H9 (cell line): ENCODE data around the gene WLS. TPM values are rescaled to one million over a fixed set of nuclear protein-coding genes. Genes with fewer than 3 reads are reported as not detected.

ENCODE experiments used
- DNase-seq: peaks from one replicate; pipeline ENCODE4 v3.0.0-alpha.2; 2017
- H2AFZ ChIP-seq: one replicate; pipeline ENCODE4 v1.6.1; 2013; ENCODE audit warnings: mild to moderate bottlenecking, low read length, control low read depth, moderate library complexity
- H2AK5ac ChIP-seq: 2 replicates; pipeline ENCODE4 v1.6.1; 2013; ENCODE audit warnings: low read length, control low read depth, mixed read lengths; ENCODE audit not compliant: insufficient read length
- H2BK120ac ChIP-seq: one replicate; pipeline ENCODE4 v1.6.1; 2013; ENCODE audit warnings: low read depth, mild to moderate bottlenecking, low read length, control low read depth, inconsistent platforms; ENCODE audit not compliant: poor library complexity, severe bottlenecking
- H2BK12ac ChIP-seq: 2 replicates; pipeline ENCODE4 v1.6.1; 2013; ENCODE audit warnings: low read length, control low read depth, mixed read lengths, low read depth; ENCODE audit not compliant: insufficient read length
- H2BK15ac ChIP-seq: 2 replicates; pipeline ENCODE4 v1.6.1; 2013; ENCODE audit warnings: low read depth, low read length, control low read depth
- H2BK20ac ChIP-seq: one replicate; pipeline ENCODE4 v1.6.1; 2013; ENCODE audit warnings: low read depth, mild to moderate bottlenecking, low read length, control low read depth, inconsistent platforms; ENCODE audit not compliant: poor library complexity, severe bottlenecking
- H2BK5ac ChIP-seq: 2 replicates; pipeline ENCODE4 v1.6.1; 2013; ENCODE audit warnings: low read length, control low read depth, mixed read lengths; ENCODE audit not compliant: insufficient read length
- H3K14ac ChIP-seq: 2 replicates; pipeline ENCODE4 v1.6.1; 2013; ENCODE audit warnings: low read length, control low read depth; ENCODE audit not compliant: insufficient read depth
- H3K18ac ChIP-seq: 2 replicates; pipeline ENCODE4 v1.6.1; 2013; ENCODE audit warnings: low read depth, mild to moderate bottlenecking, mixed read lengths, low read length, control low read depth; ENCODE audit not compliant: insufficient read length
- H3K23ac ChIP-seq: 2 replicates; pipeline ENCODE4 v1.6.1; 2013; ENCODE audit warnings: low read length, control low read depth, mixed read lengths, low read depth; ENCODE audit not compliant: insufficient read length
- H3K23me2 ChIP-seq: 2 replicates; pipeline ENCODE4 v1.6.1; 2013; ENCODE audit warnings: low read depth, mild to moderate bottlenecking, mixed read lengths, low read length, control low read depth; ENCODE audit not compliant: insufficient read length, poor library complexity, severe bottlenecking
- H3K27ac ChIP-seq: 2 replicates; pipeline ENCODE4 v1.5.1; 2013; ENCODE audit warnings: low read length, control low read depth, mixed read lengths, low read depth; ENCODE audit not compliant: insufficient read length
- H3K27me3 ChIP-seq: 2 replicates; pipeline ENCODE4 v1.6.1; 2013; ENCODE audit warnings: low read length, control low read depth, inconsistent platforms; ENCODE audit not compliant: insufficient read depth
- H3K4ac ChIP-seq: 2 replicates; pipeline ENCODE4 v1.6.1; 2013; ENCODE audit warnings: low read depth, mild to moderate bottlenecking, control low read depth, inconsistent platforms, low read length, moderate library complexity
- H3K4me1 ChIP-seq: 2 replicates; pipeline ENCODE4 v1.6.1; 2013; ENCODE audit warnings: low read length, control low read depth, inconsistent platforms; ENCODE audit not compliant: insufficient read depth
- H3K4me2 ChIP-seq: 2 replicates; pipeline ENCODE4 v1.6.1; 2013; ENCODE audit warnings: low read length, control low read depth, mixed read lengths; ENCODE audit not compliant: insufficient read length, insufficient read depth
- H3K56ac ChIP-seq: 2 replicates; pipeline ENCODE4 v1.6.1; 2013; ENCODE audit warnings: low read depth, mild to moderate bottlenecking, mixed read lengths, low read length, control low read depth; ENCODE audit not compliant: insufficient read length
- H3K79me1 ChIP-seq: 2 replicates; pipeline ENCODE4 v1.6.1; 2013; ENCODE audit warnings: low read depth, mild to moderate bottlenecking, moderate library complexity, low read length, control low read depth, inconsistent platforms; ENCODE audit not compliant: insufficient read depth, poor library complexity, severe bottlenecking
- H3K79me2 ChIP-seq: 2 replicates; pipeline ENCODE4 v1.6.1; 2013; ENCODE audit warnings: low read length, control low read depth, inconsistent platforms; ENCODE audit not compliant: insufficient read depth
- H3K9ac ChIP-seq: 2 replicates; pipeline ENCODE4 v1.6.1; 2013; ENCODE audit warnings: low read length, control low read depth, mixed read lengths; ENCODE audit not compliant: insufficient read length; ENCODE audit errors: extremely low read depth
- H3K9me3 ChIP-seq: one replicate; pipeline ENCODE4 v1.6.1; 2013; ENCODE audit warnings: low read depth, low read length, inconsistent platforms; ENCODE audit not compliant: control insufficient read depth
- H3T11ph ChIP-seq: one replicate; pipeline ENCODE4 v1.6.1; 2013; ENCODE audit warnings: mild to moderate bottlenecking, low read length, control low read depth, inconsistent platforms
- H4K20me1 ChIP-seq: one replicate; pipeline ENCODE4 v1.6.1; 2013; ENCODE audit not compliant: control insufficient read depth, insufficient read length, insufficient read depth
- H4K5ac ChIP-seq: 2 replicates; pipeline ENCODE4 v1.6.1; 2013; ENCODE audit warnings: low read depth, mild to moderate bottlenecking, mixed read lengths, low read length, control low read depth; ENCODE audit not compliant: insufficient read length
- H4K8ac ChIP-seq: replicated peaks from 2 replicates; pipeline ENCODE4 v1.6.1; 2013; ENCODE audit warnings: low read length, control low read depth, mixed read lengths, low read depth; ENCODE audit not compliant: insufficient read length
- H4K91ac ChIP-seq: 2 replicates; pipeline ENCODE4 v1.6.1; 2013; ENCODE audit warnings: low read depth, mild to moderate bottlenecking, moderate library complexity, mixed read lengths, low read length, control low read depth; ENCODE audit not compliant: insufficient read length
- H3K27ac Mint-ChIP-seq, 3 experiments: 2 replicates in 2 of 3; 3 replicates in 1 of 3; pipeline ENCODE4 v1.8.0; 2020 to 2021; ENCODE audit warnings: mixed read lengths in 3 of 3, mild to moderate bottlenecking in 1 of 3, moderate library complexity in 1 of 3
- H3K27me3 Mint-ChIP-seq: 2 replicates; pipeline ENCODE4 v1.8.0; 2021; ENCODE audit warnings: low read depth, mild to moderate bottlenecking, moderate library complexity, mixed read lengths
- H3K36me3 Mint-ChIP-seq, 3 experiments: 2 replicates in 2 of 3; 3 replicates in 1 of 3; pipeline ENCODE4 v1.8.0; 2020 to 2021; ENCODE audit warnings: low read depth in 3 of 3, mixed read lengths in 3 of 3; ENCODE audit not compliant: insufficient read depth in 1 of 3
- H3K4me1 Mint-ChIP-seq, 2 experiments: 2 replicates each; pipeline ENCODE4 v1.8.0; 2020; ENCODE audit warnings: mixed read lengths in 2 of 2
- H3K4me3 Mint-ChIP-seq, 2 experiments: 2 replicates in 1 of 2; 3 replicates in 1 of 2; pipeline ENCODE4 v1.8.0; 2020 to 2021; ENCODE audit warnings: mild to moderate bottlenecking in 2 of 2, mixed read lengths in 2 of 2, moderate library complexity in 1 of 2
- H3K9me3 Mint-ChIP-seq, 2 experiments: 2 replicates in 1 of 2; 3 replicates in 1 of 2; pipeline ENCODE4 v1.8.0; 2020; ENCODE audit warnings: mild to moderate bottlenecking in 2 of 2, mixed read lengths in 2 of 2, moderate library complexity in 1 of 2
- WGBS: extraction: QIAGEN DNeasy Blood & Tissue Kit; methylation state at CpG from one replicate; pipeline ENCODE4 v1.1.7; 2013; ENCODE audit warnings: missing lambda C conversion rate, low lambda C conversion rate, mixed read lengths; ENCODE audit not compliant: insufficient read length; ENCODE audit errors: extremely low coverage; 5-methylcytosine and 5-hydroxymethylcytosine counted together
- total RNA-seq: library from RNA; stranded (reverse); gene quantifications from 2 replicates; pipeline ENCODE4 v1.2.1, GENCODE V29; 2021
- TF ChIP-seq, protein P1 (sequence below): fragments of 200-600 bp; sonication (generic); conservative IDR thresholded peaks from 3 replicates; pipeline ENCODE4 v1.8.0; 2021; ENCODE audit warnings: antibody characterized with exemption, mild to moderate bottlenecking

WLS gene
- total RNA-seq, 1 experiment from 2014 or later: 0.94 TPM

DNA sequence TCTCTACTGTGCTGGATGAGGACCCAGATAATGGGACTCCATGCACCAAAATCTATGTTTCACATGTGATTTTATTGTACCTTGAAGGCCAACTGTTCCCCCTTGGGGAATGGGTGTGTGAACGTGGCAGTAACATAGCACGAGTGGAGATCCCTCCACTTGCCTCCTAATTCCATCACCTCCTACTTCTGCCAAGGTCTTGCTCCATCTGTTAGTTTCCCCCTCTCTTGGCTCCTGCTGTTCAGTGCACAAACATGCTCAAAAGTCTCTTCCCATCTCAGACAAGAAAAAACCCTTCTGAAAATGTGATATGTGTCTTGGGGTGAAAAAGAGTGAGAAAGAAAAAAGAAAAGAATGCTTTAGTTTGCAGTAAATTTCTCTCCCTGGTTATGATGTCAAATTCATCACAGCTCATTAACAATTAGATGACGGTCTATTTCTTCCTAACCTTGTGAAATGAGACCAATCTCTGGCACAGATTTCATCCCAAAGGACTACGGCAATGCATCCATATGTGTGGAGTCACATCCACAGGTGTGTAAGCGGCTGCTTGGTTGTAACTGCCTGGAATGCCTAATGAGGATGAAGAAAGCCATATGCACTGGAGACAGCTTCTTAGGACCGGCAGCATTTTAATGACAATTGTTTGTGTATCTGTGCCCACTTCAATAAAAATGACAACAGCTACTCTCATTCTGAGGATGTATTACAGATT is 102.6 kb downstream of the WLS start:
- Histone ChIP-seq H2AFZ (no peak overlapping the region), H3K23me2 (no peaks in the 10 kb centered on the region), H3K9me3 (no peaks in the 10 kb centered on the region), H3K79me1 (no peaks in the 10 kb centered on the region), H3K4me1 (peaks cover 4% of the 10 kb centered on the region; the same call in 1 of the 2 replicates), H3K18ac (no peak overlapping the region), H4K8ac (no peak overlapping the region), H2BK15ac (no peak overlapping the region), H3K14ac (no peak overlapping the region), H2BK120ac (no peak overlapping the region), H3K9ac (no peak overlapping the region), H4K20me1 (no peaks in the 10 kb centered on the region), H3K4me2 (no peak overlapping the region), H3K4ac (no peak overlapping the region), H3K23ac (no peak overlapping the region), H2BK12ac (no peak overlapping the region), H3K56ac (no peak overlapping the region), H3K79me2 (no peaks in the 10 kb centered on the region), H4K5ac (no peak overlapping the region), H3T11ph (no peak overlapping the region), H2BK5ac (no peak overlapping the region), H3K27ac (no peak overlapping the region), H4K91ac (no peak overlapping the region), H2BK20ac (no peak overlapping the region), H3K27me3 (no peaks in the 10 kb centered on the region), H2AK5ac (no peak overlapping the region)
- no peak for DNase-seq
- Mint-ChIP-seq H3K27ac (no peak overlapping the region), H3K4me1 (peaks cover 5 to 8% of the 10 kb centered on the region in 2 experiments), H3K4me3 (no peak overlapping the region; a peak in 1 of 5 replicates), H3K27me3 (peaks cover 4% of the 10 kb centered on the region), H3K9me3 (no peaks in the 10 kb centered on the region), H3K36me3 (no peaks in the 10 kb centered on the region; a peak in 1 of 7 replicates)
- TF ChIP-seq, protein P1, sequence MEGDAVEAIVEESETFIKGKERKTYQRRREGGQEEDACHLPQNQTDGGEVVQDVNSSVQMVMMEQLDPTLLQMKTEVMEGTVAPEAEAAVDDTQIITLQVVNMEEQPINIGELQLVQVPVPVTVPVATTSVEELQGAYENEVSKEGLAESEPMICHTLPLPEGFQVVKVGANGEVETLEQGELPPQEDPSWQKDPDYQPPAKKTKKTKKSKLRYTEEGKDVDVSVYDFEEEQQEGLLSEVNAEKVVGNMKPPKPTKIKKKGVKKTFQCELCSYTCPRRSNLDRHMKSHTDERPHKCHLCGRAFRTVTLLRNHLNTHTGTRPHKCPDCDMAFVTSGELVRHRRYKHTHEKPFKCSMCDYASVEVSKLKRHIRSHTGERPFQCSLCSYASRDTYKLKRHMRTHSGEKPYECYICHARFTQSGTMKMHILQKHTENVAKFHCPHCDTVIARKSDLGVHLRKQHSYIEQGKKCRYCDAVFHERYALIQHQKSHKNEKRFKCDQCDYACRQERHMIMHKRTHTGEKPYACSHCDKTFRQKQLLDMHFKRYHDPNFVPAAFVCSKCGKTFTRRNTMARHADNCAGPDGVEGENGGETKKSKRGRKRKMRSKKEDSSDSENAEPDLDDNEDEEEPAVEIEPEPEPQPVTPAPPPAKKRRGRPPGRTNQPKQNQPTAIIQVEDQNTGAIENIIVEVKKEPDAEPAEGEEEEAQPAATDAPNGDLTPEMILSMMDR: no peak
- WGBS: no CpG with 5 or more reads among the region's 6 CpGs
